ENCODE measurements around the gene NLRP1.

NLRP1 gene

GRCh38 chr17:5545051-5545987 lies 39.0 kb downstream of the NLRP1 start:
- Histone ChIP-seq H3K36me3 (ENCODE audit: control insufficient read depth, insufficient read depth, low read length) (no peaks in the 10 kb centered on the region), H3K27me3 (ENCODE audit: control insufficient read depth, insufficient read depth, low read length) (no peaks in the 10 kb centered on the region), H3K4me1 (ENCODE audit: control insufficient read depth, insufficient read depth, low read length) (peaks cover 2% of the 10 kb centered on the region), H3K9me3 (ENCODE audit: control insufficient read depth, insufficient read depth, low read length) (no peaks in the 10 kb centered on the region), H3K4me3 (ENCODE audit: low read depth, low read length) (no peak overlapping the region), H3K9ac (ENCODE audit: low read depth, low read length) (no peak overlapping the region)

DNA sequence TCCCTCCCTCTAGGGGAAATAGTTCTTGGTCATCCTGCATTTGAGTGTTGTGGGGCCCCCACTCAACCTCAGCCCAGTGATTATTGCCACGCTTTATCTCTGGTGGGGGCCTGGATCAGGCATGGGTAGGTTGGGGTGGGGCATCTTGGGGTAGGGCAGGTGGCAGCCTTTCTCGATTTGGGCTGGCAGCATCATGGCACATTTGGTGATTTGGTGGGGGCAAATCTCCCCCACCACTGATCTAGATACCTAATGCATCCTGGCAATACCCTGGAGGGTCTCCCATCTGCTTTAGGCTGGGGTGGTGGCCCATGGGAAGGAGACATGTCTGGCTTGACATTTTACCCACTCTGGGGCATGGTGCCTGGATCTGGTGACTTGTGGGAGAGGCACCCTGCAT lies 40.2 kb downstream of the NLRP1 start:
- H3K4me1 ChIP-seq (ENCODE audit: control insufficient read depth, insufficient read depth, low read length): peaks cover 2% of the 10 kb centered on the region
- no peak overlapping the region for H3K4me3 ChIP-seq (ENCODE audit: low read depth, low read length)
- H3K9me3 ChIP-seq (ENCODE audit: control insufficient read depth, insufficient read depth, low read length): no peaks in the 10 kb centered on the region
- H3K27me3 ChIP-seq (ENCODE audit: control insufficient read depth, insufficient read depth, low read length): no peaks in the 10 kb centered on the region
- H3K9ac ChIP-seq (ENCODE audit: low read depth, low read length): no peak overlapping the region
- peaks cover 2% of the 10 kb centered on the region for H3K36me3 ChIP-seq (ENCODE audit: control insufficient read depth, insufficient read depth, low read length)

- no peak overlapping the region for H3K9ac ChIP-seq (ENCODE audit: low read depth, low read length)
- H3K4me3 ChIP-seq (ENCODE audit: low read depth, low read length): no peak overlapping the region
- peaks cover 2% of the 10 kb centered on the region for H3K36me3 ChIP-seq (ENCODE audit: control insufficient read depth, insufficient read depth, low read length)
- no peaks in the 10 kb centered on the region for H3K9me3 ChIP-seq (ENCODE audit: control insufficient read depth, insufficient read depth, low read length)
- H3K27me3 ChIP-seq (ENCODE audit: control insufficient read depth, insufficient read depth, low read length): no peaks in the 10 kb centered on the region
- peaks cover 2% of the 10 kb centered on the region for H3K4me1 ChIP-seq (ENCODE audit: control insufficient read depth, insufficient read depth, low read length)
Measured at GRCh38 chr17:5541610-5542202, 42.6 kb downstream of the NLRP1 start.

DNA sequence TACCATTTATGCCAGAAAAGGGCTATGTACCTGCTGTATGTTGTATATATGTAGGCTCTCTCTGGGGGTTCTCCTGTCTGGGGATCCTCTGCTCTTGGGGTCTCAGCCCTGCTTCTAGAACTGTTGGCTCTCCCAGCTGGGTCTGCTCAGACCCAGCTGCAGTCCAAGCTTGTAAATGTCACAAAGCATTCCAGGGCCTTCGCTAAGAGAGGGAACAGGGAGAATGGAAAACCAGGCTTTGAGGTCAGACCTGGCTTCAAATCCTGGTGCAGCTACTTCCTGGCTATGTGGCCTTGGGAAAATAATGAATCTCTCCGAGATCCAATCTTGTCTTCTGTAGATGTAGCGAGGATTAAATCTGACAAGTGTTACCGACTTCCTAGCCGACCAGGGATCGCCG lies 44.0 kb downstream of the NLRP1 start:
- no peak overlapping the region for H3K4me3 ChIP-seq (ENCODE audit: low read depth, low read length)
- H3K27me3 ChIP-seq (ENCODE audit: control insufficient read depth, insufficient read depth, low read length): no peaks in the 10 kb centered on the region
- H3K4me1 ChIP-seq (ENCODE audit: control insufficient read depth, insufficient read depth, low read length): peaks cover 2% of the 10 kb centered on the region
- H3K9ac ChIP-seq (ENCODE audit: low read depth, low read length): no peak overlapping the region
- H3K9me3 ChIP-seq (ENCODE audit: control insufficient read depth, insufficient read depth, low read length): no peaks in the 10 kb centered on the region
- H3K36me3 ChIP-seq (ENCODE audit: control insufficient read depth, insufficient read depth, low read length): peaks cover 2% of the 10 kb centered on the region

GRCh38 chr17:5539286-5539685 lies 45.0 kb downstream of the NLRP1 start:
- peaks cover 2% of the 10 kb centered on the region for H3K36me3 ChIP-seq (ENCODE audit: control insufficient read depth, insufficient read depth, low read length)
- H3K27me3 ChIP-seq (ENCODE audit: control insufficient read depth, insufficient read depth, low read length): no peaks in the 10 kb centered on the region
- no peaks in the 10 kb centered on the region for H3K9me3 ChIP-seq (ENCODE audit: control insufficient read depth, insufficient read depth, low read length)
- H3K9ac ChIP-seq (ENCODE audit: low read depth, low read length): no peak overlapping the region
- H3K4me3 ChIP-seq (ENCODE audit: low read depth, low read length): no peak overlapping the region
- peaks cover 2% of the 10 kb centered on the region for H3K4me1 ChIP-seq (ENCODE audit: control insufficient read depth, insufficient read depth, low read length)

GRCh38 chr17:5536866-5537650 lies 47.3 kb downstream of the NLRP1 start:
- Histone ChIP-seq H3K4me3 (ENCODE audit: low read depth, low read length) (no peak overlapping the region), H3K9me3 (ENCODE audit: control insufficient read depth, insufficient read depth, low read length) (no peaks in the 10 kb centered on the region), H3K36me3 (ENCODE audit: control insufficient read depth, insufficient read depth, low read length) (peaks cover 2% of the 10 kb centered on the region)

DNA sequence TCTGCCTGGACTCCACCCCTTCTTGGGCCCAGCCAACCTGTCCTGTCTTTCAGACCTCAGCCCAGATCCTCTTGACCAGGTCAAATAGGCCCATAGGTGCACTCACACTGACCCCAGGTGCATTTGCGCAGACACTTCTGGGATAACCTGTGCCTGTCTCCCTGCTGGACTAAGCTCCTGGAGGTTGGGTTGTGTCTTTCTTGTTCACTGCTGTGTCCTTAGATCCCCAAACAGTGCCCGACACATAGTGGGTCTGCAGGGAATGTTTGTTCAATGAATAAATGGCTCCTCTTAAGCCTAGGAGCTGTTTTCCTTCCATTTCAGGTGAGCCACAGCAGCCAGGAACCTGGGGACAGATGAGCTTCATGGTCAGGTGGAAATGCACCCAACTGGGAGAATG lies 48.9 kb downstream of the NLRP1 start:
- H3K9me3 ChIP-seq (ENCODE audit: control insufficient read depth, insufficient read depth, low read length): no peaks in the 10 kb centered on the region
- H3K36me3 ChIP-seq (ENCODE audit: control insufficient read depth, insufficient read depth, low read length): peaks cover 2% of the 10 kb centered on the region
- no peak overlapping the region for H3K4me3 ChIP-seq (ENCODE audit: low read depth, low read length)
- H3K4me1 ChIP-seq (ENCODE audit: control insufficient read depth, insufficient read depth, low read length): no peaks in the 10 kb centered on the region
- H3K9ac ChIP-seq (ENCODE audit: low read depth, low read length): no peak overlapping the region
- H3K27me3 ChIP-seq (ENCODE audit: control insufficient read depth, insufficient read depth, low read length): no peaks in the 10 kb centered on the region

More at GRCh38 chr17:5536866-5537650, 47.3 kb downstream of the NLRP1 start:
- H3K4me1 ChIP-seq (ENCODE audit: control insufficient read depth, insufficient read depth, low read length): peaks cover 2% of the 10 kb centered on the region
- no peaks in the 10 kb centered on the region for H3K27me3 ChIP-seq (ENCODE audit: control insufficient read depth, insufficient read depth, low read length)
- no peak overlapping the region for H3K9ac ChIP-seq (ENCODE audit: low read depth, low read length)

- no peaks in the 10 kb centered on the region for H3K9me3 ChIP-seq (ENCODE audit: control insufficient read depth, insufficient read depth, low read length)
- H3K4me1 ChIP-seq (ENCODE audit: control insufficient read depth, insufficient read depth, low read length): no peaks in the 10 kb centered on the region
- H3K4me3 ChIP-seq (ENCODE audit: low read depth, low read length): no peak overlapping the region
- H3K9ac ChIP-seq (ENCODE audit: low read depth, low read length): no peak overlapping the region
- no peaks in the 10 kb centered on the region for H3K27me3 ChIP-seq (ENCODE audit: control insufficient read depth, insufficient read depth, low read length)
- no peaks in the 10 kb centered on the region for H3K36me3 ChIP-seq (ENCODE audit: control insufficient read depth, insufficient read depth, low read length)
Measured at GRCh38 chr17:5533486-5534315, 50.6 kb downstream of the NLRP1 start.

DNA sequence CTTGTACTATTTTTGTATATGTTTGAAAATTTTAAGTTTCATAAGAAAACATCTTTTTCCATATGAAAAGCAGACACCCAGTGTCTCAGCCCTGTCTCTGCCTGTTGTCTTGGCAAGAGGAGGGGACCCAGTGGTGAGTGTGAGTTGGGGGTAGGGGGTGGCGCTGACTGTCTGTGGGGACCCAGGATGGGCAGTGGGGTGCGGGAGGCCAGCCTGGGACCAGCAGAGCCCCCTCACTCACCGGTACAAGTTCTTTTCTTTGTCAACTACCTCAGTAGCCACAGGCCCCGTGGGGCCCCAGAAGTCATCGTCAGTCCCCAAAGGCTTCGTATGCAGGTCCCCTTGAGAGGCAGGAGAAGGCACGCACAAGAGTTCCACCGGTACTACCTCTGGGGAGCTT lies 51.7 kb downstream of the NLRP1 start:
- Histone ChIP-seq H3K27me3 (ENCODE audit: control insufficient read depth, insufficient read depth, low read length) (no peaks in the 10 kb centered on the region), H3K36me3 (ENCODE audit: control insufficient read depth, insufficient read depth, low read length) (no peaks in the 10 kb centered on the region)

GRCh38 chr17:5531085-5531418 lies 53.3 kb downstream of the NLRP1 start:
- Histone ChIP-seq H3K36me3 (ENCODE audit: control insufficient read depth, insufficient read depth, low read length) (no peaks in the 10 kb centered on the region), H3K27me3 (ENCODE audit: control insufficient read depth, insufficient read depth, low read length) (no peaks in the 10 kb centered on the region), H3K4me1 (ENCODE audit: control insufficient read depth, insufficient read depth, low read length) (no peaks in the 10 kb centered on the region), H3K4me3 (ENCODE audit: low read depth, low read length) (no peak overlapping the region), H3K9me3 (ENCODE audit: control insufficient read depth, insufficient read depth, low read length) (no peaks in the 10 kb centered on the region), H3K9ac (ENCODE audit: low read depth, low read length) (no peak overlapping the region)

More for the DNA sequence above, 51.7 kb downstream of the NLRP1 start:
- Histone ChIP-seq H3K9ac (ENCODE audit: low read depth, low read length) (no peak overlapping the region), H3K9me3 (ENCODE audit: control insufficient read depth, insufficient read depth, low read length) (no peaks in the 10 kb centered on the region), H3K4me1 (ENCODE audit: control insufficient read depth, insufficient read depth, low read length) (no peaks in the 10 kb centered on the region), H3K4me3 (ENCODE audit: low read depth, low read length) (no peak overlapping the region)
